IPS DF 6.9 (cell line): Measurements from ENCODE around the gene PCDH12.
"Not testable (repeated sequence)": the region's sequence is repeated elsewhere in the genome, so short reads cannot be mapped to it uniquely, and the experiment has no call there.

Source experiments
- DNase-seq: peaks from one replicate; pipeline ENCODE4 v3.0.0-alpha.2; 2013; ENCODE audit warnings: low read depth, low spot score
- H3K27ac ChIP-seq: one replicate; pipeline ENCODE4 v1.5.1; 2013; ENCODE audit warnings: low read length, control low read depth
- H3K27me3 ChIP-seq: 2 replicates; pipeline ENCODE4 v1.6.1; 2013; ENCODE audit warnings: mild to moderate bottlenecking, low read length; ENCODE audit not compliant: control insufficient read depth, insufficient read depth
- H3K36me3 ChIP-seq: 2 replicates; pipeline ENCODE4 v1.6.1; 2013; ENCODE audit warnings: low read length; ENCODE audit not compliant: control insufficient read depth, insufficient read depth
- H3K4me1 ChIP-seq: 2 replicates; pipeline ENCODE4 v1.6.1; 2013; ENCODE audit warnings: low read length; ENCODE audit not compliant: control insufficient read depth, insufficient read depth
- H3K4me3 ChIP-seq: 2 replicates; pipeline ENCODE4 v1.5.1; 2013; ENCODE audit warnings: mild to moderate bottlenecking, low read length
- H3K9me3 ChIP-seq: 2 replicates; pipeline ENCODE4 v1.6.1; 2013; ENCODE audit warnings: low read length, inconsistent platforms; ENCODE audit not compliant: control insufficient read depth, insufficient read depth
- WGBS: extraction: QIAGEN DNeasy Blood & Tissue Kit; methylation state at CpG from one replicate; pipeline ENCODE4 v1.1.7; 2013; ENCODE audit warnings: mixed read lengths, missing lambda C conversion rate; ENCODE audit not compliant: insufficient read length, insufficient coverage; 5-methylcytosine and 5-hydroxymethylcytosine counted together

PCDH12 gene

GRCh38 chr5:141922827-141923447, 35.1 kb downstream of the PCDH12 start:
- H3K4me3 ChIP-seq, result peak overlapping the region; percentile 66; the same call in 1 of the 2 replicates
- no CpG with 5 or more reads among the region's 28 CpGs for WGBS
- H3K27me3 ChIP-seq, DNase-seq, H3K4me1 ChIP-seq, H3K36me3 ChIP-seq, H3K9me3 ChIP-seq, H3K27ac ChIP-seq: not testable (repeated sequence)

GRCh38 chr5:141920771-141921170, 37.2 kb downstream of the PCDH12 start:
- no peak for DNase-seq
- H3K27me3 ChIP-seq, result no peaks in the 10 kb centered on the region
- no CpG with 5 or more reads among the region's 2 CpGs for WGBS
- no peaks in the 10 kb centered on the region for H3K9me3 ChIP-seq
- H3K27ac ChIP-seq, result no peak overlapping the region
- no peak overlapping the region for H3K4me3 ChIP-seq
- peaks cover 2% of the 10 kb centered on the region for H3K4me1 ChIP-seq
- no peaks in the 10 kb centered on the region for H3K36me3 ChIP-seq

GRCh38 chr5:141919218-141920119, 38.5 kb downstream of the PCDH12 start:
- no peak for DNase-seq
- Histone ChIP-seq H3K9me3 (no peaks in the 10 kb centered on the region), H3K27me3 (no peaks in the 10 kb centered on the region), H3K4me1 (peaks cover 2% of the 10 kb centered on the region), H3K4me3 (no peak overlapping the region), H3K27ac (no peak overlapping the region), H3K36me3 (no peaks in the 10 kb centered on the region)
- no CpG with 5 or more reads among the region's 8 CpGs for WGBS

- H3K9me3 ChIP-seq, result no peaks in the 10 kb centered on the region
- WGBS, result no CpG with 5 or more reads among the region's 5 CpGs
- no peaks in the 10 kb centered on the region; the same call in 1 of the 2 replicates for H3K27me3 ChIP-seq
- no peak overlapping the region for H3K27ac ChIP-seq
- no peaks in the 10 kb centered on the region; the same call in 1 of the 2 replicates for H3K4me1 ChIP-seq
- H3K36me3 ChIP-seq, result no peaks in the 10 kb centered on the region
- no peak for DNase-seq
- H3K4me3 ChIP-seq, result no peak overlapping the region
Measured at GRCh38 chr5:141917760-141918159, 40.2 kb downstream of the PCDH12 start.

- Histone ChIP-seq H3K27me3 (no peaks in the 10 kb centered on the region; the same call in 1 of the 2 replicates), H3K4me3 (no peak overlapping the region), H3K27ac (no peak overlapping the region), H3K9me3 (no peaks in the 10 kb centered on the region), H3K4me1 (no peaks in the 10 kb centered on the region; the same call in 1 of the 2 replicates), H3K36me3 (no peaks in the 10 kb centered on the region)
- DNase-seq, result no peak
- no CpG with 5 or more reads among the region's 2 CpGs for WGBS
Measured at GRCh38 chr5:141916522-141916921, 41.5 kb downstream of the PCDH12 start.

- no peak overlapping the region for H3K27ac ChIP-seq
- no peaks in the 10 kb centered on the region for H3K9me3 ChIP-seq
- H3K4me1 ChIP-seq, result no peaks in the 10 kb centered on the region; the same call in 1 of the 2 replicates
- WGBS, result no CpG with 5 or more reads among the region's 6 CpGs
- H3K4me3 ChIP-seq, result no peak overlapping the region
- no peaks in the 10 kb centered on the region; the same call in 1 of the 2 replicates for H3K27me3 ChIP-seq
- no peak for DNase-seq
- H3K36me3 ChIP-seq, result no peaks in the 10 kb centered on the region
Measured at GRCh38 chr5:141915881-141916336, 42.1 kb downstream of the PCDH12 start.

GRCh38 chr5:141914797-141915196, 43.2 kb downstream of the PCDH12 start:
- Histone ChIP-seq H3K27ac (no peak overlapping the region), H3K9me3 (no peaks in the 10 kb centered on the region), H3K27me3 (no peaks in the 10 kb centered on the region; the same call in 1 of the 2 replicates), H3K36me3 (no peaks in the 10 kb centered on the region), H3K4me3 (no peak overlapping the region), H3K4me1 (no peaks in the 10 kb centered on the region; the same call in 1 of the 2 replicates)
- WGBS, result no CpG with 5 or more reads among the region's 3 CpGs
- DNase-seq, result no peak

- Histone ChIP-seq H3K27me3 (no peaks in the 10 kb centered on the region; the same call in 1 of the 2 replicates), H3K36me3 (no peaks in the 10 kb centered on the region), H3K9me3 (no peaks in the 10 kb centered on the region), H3K4me3 (peak overlapping the region; percentile 9; the same call in 1 of the 2 replicates), H3K4me1 (no peaks in the 10 kb centered on the region; the same call in 1 of the 2 replicates), H3K27ac (no peak overlapping the region)
- no CpG with 5 or more reads among the region's 40 CpGs for WGBS
- DNase-seq, result no peak
Measured at GRCh38 chr5:141914199-141914743, 43.7 kb downstream of the PCDH12 start.

GRCh38 chr5:141913560-141914198, 44.3 kb downstream of the PCDH12 start:
- no CpG with 5 or more reads among the region's 16 CpGs for WGBS
- H3K9me3 ChIP-seq, result no peaks in the 10 kb centered on the region
- H3K27me3 ChIP-seq, result no peaks in the 10 kb centered on the region; the same call in 1 of the 2 replicates
- no peak overlapping the region for H3K27ac ChIP-seq
- H3K4me1 ChIP-seq, result no peaks in the 10 kb centered on the region; the same call in 1 of the 2 replicates
- no peak for DNase-seq
- no peaks in the 10 kb centered on the region for H3K36me3 ChIP-seq
- peak overlapping the region; percentile 9; the same call in 1 of the 2 replicates for H3K4me3 ChIP-seq

GRCh38 chr5:141910271-141910673, 47.7 kb downstream of the PCDH12 start:
- Histone ChIP-seq H3K9me3 (no peaks in the 10 kb centered on the region), H3K4me1 (no peaks in the 10 kb centered on the region), H3K36me3 (no peaks in the 10 kb centered on the region), H3K27ac (no peak overlapping the region), H3K27me3 (no peaks in the 10 kb centered on the region; the same call in 1 of the 2 replicates), H3K4me3 (no peak overlapping the region)
- no CpG with 5 or more reads among the region's 2 CpGs for WGBS
- DNase-seq, result no peak
